Neural cell (in vitro differentiated cells): ENCODE results near the gene ARHGEF2. TPM values are rescaled to one million over a fixed set of nuclear protein-coding genes. Genes with fewer than 3 reads are reported as not detected.

ENCODE experiments used
- H2AFZ ChIP-seq: fragments of 200-600, 300-800 bp; sonication (generic), shearing (Covaris generic); 2 replicates; pipeline ENCODE4 v1.6.0; 2014; ENCODE audit warnings: low read depth, mild to moderate bottlenecking, antibody characterized with exemption, low read length, moderate library complexity
- H3F3A ChIP-seq: fragments of 200-600 bp; shearing (Covaris generic); 2 replicates; pipeline ENCODE4 v1.6.1; 2016; ENCODE audit warnings: mild to moderate bottlenecking, moderate library complexity, mixed read lengths, antibody characterized with exemption, low read length; ENCODE audit not compliant: insufficient read depth, poor library complexity, severe bottlenecking
- H3K27ac ChIP-seq: fragments of 200-600, 300-800 bp; sonication (generic), shearing (Covaris generic); 2 replicates; pipeline ENCODE4 v1.5.1; 2014; ENCODE audit warnings: mild to moderate bottlenecking, low read length, moderate library complexity
- H3K27me3 ChIP-seq: fragments of 300-800, 200-600 bp; sonication (generic), shearing (Covaris generic); 2 replicates; pipeline ENCODE4 v1.6.0; 2014; ENCODE audit warnings: mild to moderate bottlenecking, low read depth, low read length, moderate library complexity; ENCODE audit not compliant: insufficient read depth
- H3K36me3 ChIP-seq: fragments of 300-800, 200-600 bp; sonication (generic), shearing (Covaris generic); 2 replicates; pipeline ENCODE4 v1.5.1; 2014; ENCODE audit warnings: mild to moderate bottlenecking, antibody characterized with exemption, low read length, moderate library complexity; ENCODE audit not compliant: insufficient read depth
- H3K4me2 ChIP-seq: fragments of 300-800, 200-600 bp; sonication (generic), shearing (Covaris generic); 2 replicates; pipeline ENCODE4 v1.6.0; 2014; ENCODE audit warnings: mild to moderate bottlenecking, low read length
- H3K4me3 ChIP-seq: fragments of 300-800, 200-600 bp; sonication (generic), shearing (Covaris generic); 2 replicates; pipeline ENCODE4 v1.5.1; 2014; ENCODE audit warnings: mild to moderate bottlenecking, low read length, moderate library complexity
- H3K79me2 ChIP-seq: fragments of 200-600 bp; shearing (Covaris generic); replicated peaks from 2 replicates; pipeline ENCODE4 v1.6.0; 2014; ENCODE audit warnings: mild to moderate bottlenecking, low read length, moderate library complexity; ENCODE audit not compliant: insufficient read depth
- H3K9ac ChIP-seq: fragments of 300-800, 200-600 bp; sonication (generic), shearing (Covaris generic); 2 replicates; pipeline ENCODE4 v1.6.1; 2016; ENCODE audit warnings: mild to moderate bottlenecking, low read length, mixed read lengths
- H3K9me2 ChIP-seq: fragments of 200-600 bp; shearing (Covaris generic); 2 replicates; pipeline ENCODE4 v1.6.1; 2016; ENCODE audit warnings: mild to moderate bottlenecking, low read length, mixed read lengths; ENCODE audit not compliant: insufficient read depth
- H3K9me3 ChIP-seq: fragments of 200-600, 300-800 bp; sonication (generic), shearing (Covaris generic); 2 replicates; pipeline ENCODE4 v1.6.1; 2016; ENCODE audit warnings: mild to moderate bottlenecking, mixed run types, low read length, moderate library complexity, mixed read lengths
- H4K20me1 ChIP-seq: fragments of 200-600 bp; shearing (Covaris generic); 2 replicates; pipeline ENCODE4 v1.6.1; 2016; ENCODE audit warnings: mild to moderate bottlenecking, mixed run types; ENCODE audit not compliant: insufficient read depth
- EP300 ChIP-seq: fragments of 450-650 bp; conservative IDR thresholded peaks from 2 replicates; pipeline ENCODE4 v1.6.1; 2014; ENCODE audit warnings: antibody characterized with exemption, mild to moderate bottlenecking, moderate library complexity; ENCODE audit not compliant: poor library complexity, severe bottlenecking
- EZH2 ChIP-seq: fragments of 200-600, 300-800 bp; shearing (Covaris generic), sonication (generic); IDR thresholded peaks from 2 replicates; pipeline ENCODE4 v1.6.1; 2014; ENCODE audit warnings: antibody characterized with exemption, low read length, borderline replicate concordance, mild to moderate bottlenecking; ENCODE audit not compliant: insufficient read depth, poor library complexity, severe bottlenecking
- MXI1 ChIP-seq: fragments of 450-650 bp; conservative IDR thresholded peaks from 2 replicates; pipeline ENCODE4 v1.6.1; 2014; ENCODE audit warnings: antibody characterized with exemption, mild to moderate bottlenecking; ENCODE audit not compliant: poor library complexity, severe bottlenecking
- POLR2AphosphoS5 ChIP-seq: IDR thresholded peaks from 2 replicates; pipeline ENCODE4 v1.6.1; 2012
- RAD21 ChIP-seq: fragments of 450-650 bp; conservative IDR thresholded peaks from 2 replicates; pipeline ENCODE4 v1.6.1; 2014; ENCODE audit warnings: antibody characterized with exemption, mild to moderate bottlenecking, moderate library complexity
- SMC3 ChIP-seq: fragments of 450-650 bp; conservative IDR thresholded peaks from 2 replicates; pipeline ENCODE4 v1.6.1; 2014; ENCODE audit warnings: antibody characterized with exemption, mild to moderate bottlenecking, moderate library complexity; ENCODE audit not compliant: poor library complexity
- TAF1 ChIP-seq: IDR thresholded peaks from 2 replicates; pipeline ENCODE4 v1.6.1; 2012; ENCODE audit warnings: low read depth
- polyA plus RNA-seq: library from polyadenylated mRNA; depleted of rRNA; stranded (reverse); fragments of >200 nt; gene quantifications from 2 replicates; pipeline ENCODE4 v1.2.3, GENCODE V29; 2014
- TF ChIP-seq, protein P1 (sequence below): IDR thresholded peaks from 2 replicates; pipeline ENCODE4 v1.6.1; 2012; ENCODE audit warnings: borderline replicate concordance
- TF ChIP-seq, protein P2 (sequence below): fragments of 450-650 bp; IDR thresholded peaks from 2 replicates; pipeline ENCODE4 v1.5.1; 2014; ENCODE audit warnings: antibody characterized with exemption, mild to moderate bottlenecking, moderate library complexity; ENCODE audit not compliant: poor library complexity, severe bottlenecking

The ARHGEF2 gene
- polyA plus RNA-seq, 1 donor from 2014 or later: 45.1 TPM

DNA sequence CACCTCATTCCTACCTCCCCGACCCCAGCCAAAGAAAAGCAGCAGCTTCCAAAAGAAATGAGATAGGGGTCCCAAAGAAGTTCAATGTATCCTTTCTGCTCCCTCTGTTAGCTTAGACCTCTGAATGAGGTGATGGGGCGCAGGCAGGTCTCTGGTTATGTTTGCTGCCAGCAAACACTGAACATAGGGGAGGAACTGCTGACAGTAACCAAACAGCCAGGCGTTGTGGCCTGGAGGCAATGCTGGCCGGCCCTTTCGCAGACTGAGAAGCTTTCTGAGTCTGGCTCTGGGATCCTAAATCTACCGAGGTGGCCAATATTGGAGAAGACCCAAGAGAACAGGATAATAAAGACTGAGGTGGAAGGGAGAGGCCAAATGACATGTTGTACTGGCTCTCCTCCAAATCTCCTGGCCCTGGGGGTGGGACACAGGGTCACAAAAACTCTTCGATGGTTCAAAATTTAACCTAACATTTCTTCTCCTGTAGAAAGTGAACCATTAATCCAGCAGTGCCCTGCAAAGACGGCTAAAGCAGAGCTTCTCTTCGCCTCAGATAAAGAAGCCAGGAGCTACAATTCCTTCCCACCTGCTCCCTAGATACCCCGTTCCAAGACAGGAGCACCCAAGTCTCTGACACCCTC, 22.8 kb upstream of the ARHGEF2 start:
- Histone ChIP-seq H3K9me3 (no peaks in the 10 kb centered on the region), H4K20me1 (no peaks in the 10 kb centered on the region), H3K27me3 (no peaks in the 10 kb centered on the region), H3K36me3 (no peaks in the 10 kb centered on the region), H3K27ac (no peak overlapping the region), H3K79me2 (no peaks in the 10 kb centered on the region), H3K4me3 (no peak overlapping the region), H2AFZ (no peak overlapping the region), H3K9me2 (no peaks in the 10 kb centered on the region), H3K4me2 (no peak overlapping the region), H3F3A (no peaks in the 10 kb centered on the region), H3K9ac (no peak overlapping the region)
- TF ChIP-seq, protein P1, sequence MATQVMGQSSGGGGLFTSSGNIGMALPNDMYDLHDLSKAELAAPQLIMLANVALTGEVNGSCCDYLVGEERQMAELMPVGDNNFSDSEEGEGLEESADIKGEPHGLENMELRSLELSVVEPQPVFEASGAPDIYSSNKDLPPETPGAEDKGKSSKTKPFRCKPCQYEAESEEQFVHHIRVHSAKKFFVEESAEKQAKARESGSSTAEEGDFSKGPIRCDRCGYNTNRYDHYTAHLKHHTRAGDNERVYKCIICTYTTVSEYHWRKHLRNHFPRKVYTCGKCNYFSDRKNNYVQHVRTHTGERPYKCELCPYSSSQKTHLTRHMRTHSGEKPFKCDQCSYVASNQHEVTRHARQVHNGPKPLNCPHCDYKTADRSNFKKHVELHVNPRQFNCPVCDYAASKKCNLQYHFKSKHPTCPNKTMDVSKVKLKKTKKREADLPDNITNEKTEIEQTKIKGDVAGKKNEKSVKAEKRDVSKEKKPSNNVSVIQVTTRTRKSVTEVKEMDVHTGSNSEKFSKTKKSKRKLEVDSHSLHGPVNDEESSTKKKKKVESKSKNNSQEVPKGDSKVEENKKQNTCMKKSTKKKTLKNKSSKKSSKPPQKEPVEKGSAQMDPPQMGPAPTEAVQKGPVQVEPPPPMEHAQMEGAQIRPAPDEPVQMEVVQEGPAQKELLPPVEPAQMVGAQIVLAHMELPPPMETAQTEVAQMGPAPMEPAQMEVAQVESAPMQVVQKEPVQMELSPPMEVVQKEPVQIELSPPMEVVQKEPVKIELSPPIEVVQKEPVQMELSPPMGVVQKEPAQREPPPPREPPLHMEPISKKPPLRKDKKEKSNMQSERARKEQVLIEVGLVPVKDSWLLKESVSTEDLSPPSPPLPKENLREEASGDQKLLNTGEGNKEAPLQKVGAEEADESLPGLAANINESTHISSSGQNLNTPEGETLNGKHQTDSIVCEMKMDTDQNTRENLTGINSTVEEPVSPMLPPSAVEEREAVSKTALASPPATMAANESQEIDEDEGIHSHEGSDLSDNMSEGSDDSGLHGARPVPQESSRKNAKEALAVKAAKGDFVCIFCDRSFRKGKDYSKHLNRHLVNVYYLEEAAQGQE: no peak
- TF ChIP-seq, protein P2, sequence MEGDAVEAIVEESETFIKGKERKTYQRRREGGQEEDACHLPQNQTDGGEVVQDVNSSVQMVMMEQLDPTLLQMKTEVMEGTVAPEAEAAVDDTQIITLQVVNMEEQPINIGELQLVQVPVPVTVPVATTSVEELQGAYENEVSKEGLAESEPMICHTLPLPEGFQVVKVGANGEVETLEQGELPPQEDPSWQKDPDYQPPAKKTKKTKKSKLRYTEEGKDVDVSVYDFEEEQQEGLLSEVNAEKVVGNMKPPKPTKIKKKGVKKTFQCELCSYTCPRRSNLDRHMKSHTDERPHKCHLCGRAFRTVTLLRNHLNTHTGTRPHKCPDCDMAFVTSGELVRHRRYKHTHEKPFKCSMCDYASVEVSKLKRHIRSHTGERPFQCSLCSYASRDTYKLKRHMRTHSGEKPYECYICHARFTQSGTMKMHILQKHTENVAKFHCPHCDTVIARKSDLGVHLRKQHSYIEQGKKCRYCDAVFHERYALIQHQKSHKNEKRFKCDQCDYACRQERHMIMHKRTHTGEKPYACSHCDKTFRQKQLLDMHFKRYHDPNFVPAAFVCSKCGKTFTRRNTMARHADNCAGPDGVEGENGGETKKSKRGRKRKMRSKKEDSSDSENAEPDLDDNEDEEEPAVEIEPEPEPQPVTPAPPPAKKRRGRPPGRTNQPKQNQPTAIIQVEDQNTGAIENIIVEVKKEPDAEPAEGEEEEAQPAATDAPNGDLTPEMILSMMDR: no peak
- TF ChIP-seq RAD21 (no peak), MXI1 (no peak), TAF1 (no peak), POLR2AphosphoS5 (no peak), EZH2 (no peak), SMC3 (no peak), EP300 (no peak)

- Histone ChIP-seq H3K9ac (no peak overlapping the region), H3K79me2 (no peaks in the 10 kb centered on the region), H3K36me3 (no peaks in the 10 kb centered on the region), H3F3A (no peaks in the 10 kb centered on the region), H3K27me3 (no peaks in the 10 kb centered on the region), H3K4me2 (no peak overlapping the region), H3K27ac (no peak overlapping the region), H3K9me2 (no peaks in the 10 kb centered on the region), H3K4me3 (no peak overlapping the region), H2AFZ (no peak overlapping the region), H4K20me1 (no peaks in the 10 kb centered on the region), H3K9me3 (no peaks in the 10 kb centered on the region)
- TF ChIP-seq EP300 (no peak), TAF1 (no peak), RAD21 (no peak), POLR2AphosphoS5 (no peak), SMC3 (no peak), EZH2 (no peak), MXI1 (no peak)
- TF ChIP-seq, protein P2: no peak
- TF ChIP-seq, protein P1: no peak
Measured at GRCh38 chr1:155999964-156000363, 21.6 kb upstream of the ARHGEF2 start.
